ENCODE data around the gene DNAAF8. TPM values are rescaled to one million over a fixed set of nuclear protein-coding genes. Genes with fewer than 3 reads are reported as not detected.

The DNAAF8 gene
- 1.5 TPM for total RNA-seq
- long read RNA-seq = 0 reads

- peak; percentile 97 for DNase-seq (ENCODE audit: missing footprints)
- peak; percentile 98 for ATAC-seq
- intact Hi-C loops (cut with DNase I) = loop anchor here (5.0 to 10.0 kb wide), 3 partner anchors 68 to 223 kb away; partner anchors contain the start of genes ROGDI and SEC14L5
Measured at GRCh38 chr16:4734063-4734729, at the start of gene DNAAF8, which contains the start of gene ANKS3. DNAAF8 (plus strand) TSS chr16:4734537; CDS start chr16:4736515, 1,978 bp downstream. ANKS3 (minus strand) TSS chr16:4734271; CDS start chr16:4730149, 4,122 bp downstream.

GRCh38 chr16:4684763-4685162 is 49.6 kb upstream of the DNAAF8 start:
- intact Hi-C loops (cut with DNase I) = no loop called here
- DNase-seq (ENCODE audit: missing footprints) (no peak), ATAC-seq (no peak)

DNA sequence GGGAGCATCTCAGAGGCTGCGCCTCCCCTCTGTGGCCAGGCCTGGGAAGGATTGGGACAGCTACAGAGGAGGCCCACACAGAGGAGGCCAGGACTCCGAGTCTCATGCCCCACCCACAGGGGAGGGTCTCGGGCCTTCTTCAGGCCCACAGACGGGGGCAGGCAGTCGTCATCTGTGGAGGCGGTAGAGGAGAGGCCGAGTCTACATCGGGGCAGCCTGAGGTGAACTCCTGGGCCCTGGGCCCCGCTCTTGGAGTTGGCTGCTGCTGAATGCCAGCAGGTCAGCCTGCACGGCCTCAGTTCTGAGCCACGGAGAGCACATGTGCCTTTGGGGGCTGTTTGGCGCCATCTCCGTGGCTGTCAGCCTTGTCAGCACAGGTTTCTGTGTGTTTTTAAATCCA is 49.0 kb upstream of the DNAAF8 start:
- intact Hi-C loops (cut with DNase I) = no loop called here
- ATAC-seq (no peak), DNase-seq (ENCODE audit: missing footprints) (no peak)

DNA sequence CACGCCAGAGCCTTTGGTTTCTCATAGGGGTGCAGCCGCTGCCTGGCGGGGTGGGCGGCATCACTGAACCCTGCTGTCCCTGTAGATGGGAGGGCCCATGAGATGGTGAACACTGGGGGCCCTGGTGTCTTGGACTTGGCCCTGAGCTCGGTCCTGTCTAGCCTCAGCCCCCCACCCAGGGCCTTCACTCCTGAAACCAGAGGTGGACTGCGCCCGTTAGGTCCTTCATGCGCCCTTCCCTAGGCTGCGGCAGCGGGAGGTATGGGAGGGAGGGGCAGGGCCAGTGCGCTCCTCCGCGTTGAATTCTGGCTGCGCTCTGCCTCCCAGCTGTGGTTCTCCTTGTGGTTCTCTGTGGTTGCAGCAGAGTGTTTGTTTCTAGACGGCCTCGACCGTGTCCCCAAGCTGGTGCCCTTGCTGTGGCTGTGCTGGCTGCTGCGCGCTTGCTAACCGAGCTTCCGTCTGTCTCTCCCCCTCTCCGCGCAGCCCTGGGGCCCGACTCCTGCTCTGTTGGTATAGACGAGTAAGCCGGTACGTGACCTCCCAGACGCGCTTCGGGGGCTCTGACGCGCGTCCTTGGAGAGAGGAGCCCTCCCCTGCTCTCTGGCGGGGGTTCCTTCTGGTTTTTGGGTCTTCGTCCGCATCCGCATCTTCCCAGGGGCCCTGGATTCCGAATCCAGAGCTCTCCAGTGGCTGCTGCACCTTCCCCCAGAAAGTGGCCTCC is 48.4 kb upstream of the DNAAF8 start:
- ATAC-seq (no peak), DNase-seq (ENCODE audit: missing footprints) (no peak)
- intact Hi-C loops (cut with DNase I) = no loop called here

DNA sequence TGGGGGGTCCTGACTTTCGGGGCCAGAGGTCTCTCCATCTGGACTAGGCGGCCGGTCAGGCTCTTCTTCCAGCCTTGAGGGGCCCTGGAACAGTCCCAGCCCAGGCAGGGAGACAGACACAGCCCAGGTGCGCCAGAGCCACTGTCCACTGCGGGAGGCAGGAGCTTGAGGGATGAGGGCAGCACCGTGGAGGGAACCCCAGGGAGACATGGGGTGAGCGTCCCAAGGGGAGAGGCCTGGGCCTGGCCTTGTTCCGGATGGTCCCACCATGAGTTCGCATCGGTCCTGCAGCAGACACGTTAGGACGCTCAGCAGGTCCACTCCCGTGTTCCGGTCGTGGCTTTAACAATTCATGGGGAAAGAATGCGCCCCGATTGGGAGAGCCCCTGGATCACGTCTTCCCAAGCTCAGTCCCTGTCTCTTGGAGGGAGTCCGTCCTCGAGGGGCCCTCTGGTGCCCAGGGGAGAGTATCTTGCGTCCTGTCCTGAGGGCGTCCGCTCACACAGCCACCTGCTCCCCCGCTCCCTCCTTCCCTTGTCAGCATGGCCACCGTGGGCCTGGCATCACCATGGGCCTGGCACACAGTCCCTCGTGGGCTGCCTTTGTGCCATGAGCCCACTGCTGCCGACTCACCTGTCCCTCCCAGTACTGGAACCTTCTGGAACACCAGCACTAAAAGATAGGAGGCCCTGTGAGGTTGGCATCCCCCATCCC is 47.7 kb upstream of the DNAAF8 start:
- no peak for ATAC-seq
- DNase-seq (ENCODE audit: missing footprints) = peak; percentile 52
- intact Hi-C loops (cut with DNase I) = no loop called here

- intact Hi-C loops (cut with DNase I) = no loop called here
- peak; percentile 55 for DNase-seq (ENCODE audit: missing footprints)
- no peak for ATAC-seq
Measured at GRCh38 chr16:4687416-4687815, 46.9 kb upstream of the DNAAF8 start.

DNA sequence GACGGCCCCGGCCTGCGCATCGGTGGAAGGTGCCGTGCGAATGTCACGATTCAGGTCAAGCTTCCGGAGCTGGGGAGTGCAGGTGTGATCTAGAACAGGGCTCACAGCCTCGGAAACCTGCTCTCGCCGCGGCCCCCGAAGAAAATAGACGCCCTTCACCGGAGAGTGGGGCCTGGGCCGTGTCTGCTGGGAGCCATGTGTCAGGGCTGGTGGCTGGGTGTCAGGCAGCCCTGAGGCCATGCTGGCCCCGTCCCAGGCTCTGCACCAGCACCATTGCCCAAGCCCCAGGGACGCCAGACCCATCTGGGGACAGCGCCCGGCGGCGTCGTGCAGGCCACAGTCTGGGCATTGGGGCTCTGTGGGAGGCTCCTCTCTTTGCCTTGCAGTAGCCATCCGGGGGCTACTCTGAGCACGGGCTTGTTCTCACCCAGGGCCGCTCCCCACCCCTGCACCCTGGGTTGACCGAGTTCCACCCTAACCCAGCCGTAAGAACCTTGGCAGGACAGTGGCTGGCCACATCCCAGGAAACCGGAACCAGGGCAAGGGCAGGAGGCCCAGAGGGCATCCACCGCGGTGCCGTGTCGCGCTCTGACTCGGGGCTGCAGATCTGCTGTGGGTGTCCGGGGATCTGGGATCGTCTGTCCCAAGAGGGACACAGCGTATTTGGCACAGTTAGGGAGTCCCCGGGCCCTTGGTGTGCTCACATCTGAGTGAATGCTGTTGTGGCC is 46.2 kb upstream of the DNAAF8 start:
- DNase-seq (ENCODE audit: missing footprints) = peak; percentile 77
- intact Hi-C loops (cut with DNase I) = no loop called here

GRCh38 chr16:4688674-4689045 is 45.7 kb upstream of the DNAAF8 start:
- DNase-seq (ENCODE audit: missing footprints) = peak; percentile 54
- ATAC-seq = no peak
- intact Hi-C loops (cut with DNase I) = no loop called here

More for the DNA sequence above, 46.2 kb upstream of the DNAAF8 start:
- ATAC-seq = peak; percentile 27

- intact Hi-C loops (cut with DNase I) = no loop called here
- no peak for ATAC-seq
- peak; percentile 60 for DNase-seq (ENCODE audit: missing footprints)
Measured at GRCh38 chr16:4689091-4689671, 45.2 kb upstream of the DNAAF8 start.

- ATAC-seq (no peak), DNase-seq (ENCODE audit: missing footprints) (peak; percentile 48)
- intact Hi-C loops (cut with DNase I) = loop anchor here (10.0 kb wide), 1 partner anchor 265 kb away; the partner anchor contains the start of gene SEC14L5
Measured at GRCh38 chr16:4689864-4690704, 44.3 kb upstream of the DNAAF8 start.

DNA sequence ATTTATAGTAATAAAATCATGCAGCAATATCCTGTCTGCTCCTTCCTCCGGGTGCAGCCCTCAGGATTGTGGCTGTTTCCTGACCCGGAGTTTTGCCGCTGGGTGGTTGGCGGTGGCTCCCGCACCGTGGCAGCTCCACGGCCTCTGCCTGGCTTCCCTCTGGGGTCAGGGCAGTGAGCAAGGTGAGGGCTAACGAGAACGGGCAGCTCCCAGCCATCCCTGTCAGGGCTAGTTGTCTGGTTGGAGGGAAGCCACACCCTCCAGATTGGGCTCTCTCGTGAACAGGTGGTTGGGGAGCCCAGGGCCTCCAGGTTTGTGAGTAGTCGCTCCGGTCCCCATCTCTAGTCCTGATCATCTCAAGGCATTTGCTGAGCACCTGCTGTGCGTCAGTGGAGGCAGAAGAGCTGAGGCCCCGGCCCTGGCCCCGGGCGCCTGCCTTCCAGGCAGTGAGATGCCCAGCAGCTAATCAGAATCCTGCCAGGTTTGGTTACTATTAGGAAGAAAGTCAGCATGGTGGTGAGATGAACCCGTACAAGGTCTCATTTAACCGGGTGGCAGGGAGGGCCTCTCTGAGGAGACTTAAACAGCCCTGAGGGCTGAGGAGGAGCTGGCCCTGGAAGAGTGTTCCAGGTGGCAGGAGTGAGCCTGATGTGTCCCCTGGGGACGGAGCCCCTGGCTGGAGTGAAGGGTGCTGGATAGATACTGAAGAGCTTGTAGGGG is 43.2 kb upstream of the DNAAF8 start:
- ATAC-seq = no peak
- peak; percentile 49 for DNase-seq (ENCODE audit: missing footprints)
- intact Hi-C loops (cut with DNase I) = loop anchor here (10.0 kb wide), 1 partner anchor 264 kb away; the partner anchor contains the start of gene SEC14L5

DNA sequence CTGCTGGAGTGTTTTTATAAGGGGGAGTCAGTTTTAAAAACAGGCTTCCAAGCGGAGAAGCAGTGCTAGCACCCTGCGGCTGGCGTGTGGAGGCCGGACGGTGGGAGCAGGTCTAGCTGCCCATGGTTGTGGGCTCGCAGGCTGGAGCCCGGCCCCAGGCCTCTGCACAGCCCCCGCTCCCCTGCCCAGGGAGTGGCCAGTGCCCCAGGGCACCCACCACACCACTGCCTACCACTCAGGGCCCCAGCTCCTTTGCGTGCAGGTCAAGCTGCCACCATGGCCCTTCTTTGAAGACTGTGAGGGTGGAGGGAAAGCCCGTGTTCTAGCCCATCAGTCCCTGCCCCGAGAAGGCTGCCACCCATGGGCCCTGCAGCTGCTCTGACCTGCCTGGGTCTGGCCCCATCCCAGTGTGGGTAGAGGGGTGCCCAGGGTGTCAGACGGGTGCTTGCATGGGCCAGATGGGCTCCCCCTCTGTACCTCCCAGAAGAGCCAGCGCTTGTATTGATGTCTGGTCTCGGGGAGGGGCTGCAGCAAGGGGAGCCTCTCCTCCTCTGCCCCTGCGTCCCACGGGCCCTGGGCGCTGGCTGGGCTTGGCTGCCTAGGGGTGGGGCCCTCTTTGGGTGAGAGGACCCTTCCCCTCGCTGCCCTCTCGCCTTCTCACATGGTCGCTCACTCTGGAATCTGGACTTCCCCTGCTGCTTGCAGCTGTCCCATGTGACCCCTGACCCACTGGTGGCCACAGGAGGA is 42.5 kb upstream of the DNAAF8 start:
- ATAC-seq = no peak
- intact Hi-C loops (cut with DNase I) = loop anchor here (10.0 kb wide), 1 partner anchor 263 kb away; the partner anchor contains the start of gene SEC14L5
- DNase-seq (ENCODE audit: missing footprints) = peak; percentile 51

GRCh38 chr16:4692460-4693295 is 41.7 kb upstream of the DNAAF8 start:
- ATAC-seq = peak; percentile 2
- DNase-seq (ENCODE audit: missing footprints) = no peak
- intact Hi-C loops (cut with DNase I) = loop anchor here (10.0 kb wide), 1 partner anchor 262 kb away; the partner anchor contains the start of gene SEC14L5

DNA sequence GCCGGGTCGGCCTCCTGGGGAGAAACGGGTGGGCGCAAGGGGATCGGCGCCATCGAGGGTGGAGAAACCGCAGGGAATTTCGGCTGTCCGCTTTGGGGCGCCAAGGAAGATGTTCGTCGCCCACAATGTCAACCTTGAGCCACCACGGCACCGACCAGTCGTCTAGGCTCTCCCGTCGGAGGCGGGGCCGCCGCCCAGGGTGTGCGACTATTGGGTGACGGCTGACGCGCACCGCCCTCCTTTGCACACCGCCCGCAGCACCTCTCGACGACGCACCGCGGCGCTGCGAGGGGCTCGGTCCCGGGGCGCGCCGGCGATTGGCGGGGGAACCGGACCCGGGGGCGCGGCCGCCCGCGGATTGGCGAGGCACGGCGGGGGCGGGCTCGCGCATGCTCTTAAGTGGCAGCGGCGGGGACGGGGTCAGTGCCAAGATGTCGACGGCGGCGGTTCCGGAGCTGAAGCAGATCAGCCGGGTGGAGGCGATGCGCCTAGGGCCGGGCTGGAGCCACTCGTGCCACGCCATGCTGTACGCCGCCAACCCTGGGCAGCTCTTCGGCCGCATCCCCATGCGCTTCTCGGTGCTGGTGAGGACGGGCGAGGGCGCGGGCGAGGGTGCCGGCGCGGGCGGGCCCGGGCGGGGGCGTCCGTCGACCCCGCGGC is 40.9 kb upstream of the DNAAF8 start, which contains the start of gene NUDT16L1:
NUDT16L1 (plus strand) TSS at position 267 of the 660 bp plus-strand sequence; CDS start at position 432, 165 bp downstream.
- intact Hi-C loops (cut with DNase I) = loop anchor here (10.0 kb wide), 1 partner anchor 261 kb away; the partner anchor contains the start of gene SEC14L5
- DNase-seq (ENCODE audit: missing footprints) = peak; percentile 99
- peak; percentile 93 for ATAC-seq
